Prostate gland (tissue), 2 donors: ENCODE results near the gene RND3. TPM values are rescaled to one million over a fixed set of nuclear protein-coding genes. Genes with fewer than 3 reads are reported as not detected.

Experiments used
- DNase-seq: peaks from one replicate; pipeline ENCODE4 v3.0.0-alpha.2; 2019; ENCODE audit warnings: low spot score
- H3K27ac ChIP-seq, 2 donors: fragments of 200-600 bp; sonication (generic); 2 replicates each; pipeline ENCODE4 v1.5.1; 2017 to 2019
- H3K27me3 ChIP-seq: fragments of 200-600 bp; sonication (generic); replicated peaks from 2 replicates; pipeline ENCODE4 v1.5.1; 2019; ENCODE audit not compliant: insufficient read depth
- H3K36me3 ChIP-seq, 2 donors: fragments of 200-600 bp; sonication (generic); 1 replicate in 1 of 2; 2 replicates in 1 of 2; pipeline versions ENCODE4 v1.5.1 to v1.8.1; 2017 to 2019
- H3K4me1 ChIP-seq: fragments of 200-600 bp; sonication (generic); replicated peaks from 2 replicates; pipeline ENCODE4 v1.5.1; 2019
- H3K4me3 ChIP-seq, 2 donors: fragments of 200-600 bp; sonication (generic); 2 replicates each; pipeline ENCODE4 v1.5.1; 2017 to 2019
- H3K9me3 ChIP-seq: fragments of 200-600 bp; sonication (generic); 2 replicates; pipeline ENCODE4 v1.5.1; 2017
- CTCF ChIP-seq, 4 experiments: fragments of 200-600 bp in 2 of 4; fragments of 450-650 bp in 2 of 4; sonication (generic) in 2 of 4; IDR thresholded peaks; 1 replicate in 3 of 4; 2 replicates in 1 of 4; pipeline ENCODE4 v1.5.1; 2016 to 2019; ENCODE audit warnings: antibody characterized with exemption in 4 of 4, mild to moderate bottlenecking in 2 of 4, moderate library complexity in 2 of 4
- POLR2A ChIP-seq: fragments of 450-650 bp; IDR thresholded peaks from one replicate; pipeline ENCODE4 v1.6.1; 2016; ENCODE audit warnings: antibody characterized with exemption, mild to moderate bottlenecking
- POLR2AphosphoS5 ChIP-seq: sonication (generic); formaldehyde crosslinking; IDR thresholded peaks from one replicate; pipeline ENCODE4 v1.6.1; 2017; ENCODE audit warnings: antibody characterized with exemption
- WGBS: methylation state at CpG from one replicate; pipeline ENCODE4 v1.1.5; 2018; 5-methylcytosine and 5-hydroxymethylcytosine counted together
- intact Hi-C: fragments of 100-400 bp; cut with DNase I; formaldehyde crosslinking; loops from one replicate; pipeline ENCODE4 v1.14.2; 2022
- total RNA-seq, 2 donors: library from RNA; depleted of rRNA; stranded (reverse); fragments of >200 nt; gene quantifications; one replicate each; pipeline ENCODE4 v1.1.0, GENCODE V29; 2016

The RND3 gene
- 10 to 100 TPM; 26.2 to 54.7 TPM for total RNA-seq

GRCh38 chr2:150487537-150488429, at the start of gene RND3:
RND3 (minus strand) TSS chr2:150487667; CDS start chr2:150487417, 250 bp downstream.
- Histone ChIP-seq H3K4me3 (peak within 1 kb of the TSS; percentile 53 to 61), H3K36me3 (no peaks in the 10 kb centered on the region), H3K27ac (peak within 1 kb of the TSS; percentile 86 to 89), H3K9me3 (no peaks in the 10 kb centered on the region), H3K27me3 (no peaks in the 10 kb centered on the region), H3K4me1 (no peaks in the 10 kb centered on the region)
- peak; percentile 80 to 92 (median 90) for TF ChIP-seq CTCF (IDR thresholded peaks at IDR 0.05)
- peak; percentile 98 for TF ChIP-seq POLR2AphosphoS5
- TF ChIP-seq POLR2A: peak; percentile 90
- intact Hi-C loops: loop anchor here (1.0 to 10.0 kb wide), 6 partner anchors 125 to 890 kb away; no protein-coding TSS in a partner anchor
- WGBS: 15% methylated on average over 24 of the region's 24 CpGs
- peak; percentile 99 for DNase-seq

GRCh38 chr2:150535176-150535575, 47.7 kb upstream of the RND3 start:
- no peak for DNase-seq
- no peak overlapping the region for H3K4me3 ChIP-seq
- WGBS: 62% methylated on average over 1 of the region's 1 CpG
- TF ChIP-seq POLR2A (no peak), POLR2AphosphoS5 (no peak), CTCF (IDR thresholded peaks at IDR 0.05) (no peak)
- H3K36me3 ChIP-seq: no peaks in the 10 kb centered on the region
- H3K27me3 ChIP-seq: no peaks in the 10 kb centered on the region
- no peak overlapping the region for H3K27ac ChIP-seq
- H3K9me3 ChIP-seq: no peaks in the 10 kb centered on the region
- no peaks in the 10 kb centered on the region for H3K4me1 ChIP-seq
- intact Hi-C loops: no loop called here

- TF ChIP-seq CTCF (IDR thresholded peaks at IDR 0.05) (no peak), POLR2A (no peak), POLR2AphosphoS5 (no peak)
- 48% methylated on average over 1 of the region's 1 CpG for WGBS
- Histone ChIP-seq H3K27me3 (no peaks in the 10 kb centered on the region), H3K9me3 (no peaks in the 10 kb centered on the region), H3K27ac (no peak overlapping the region), H3K36me3 (no peaks in the 10 kb centered on the region), H3K4me1 (no peaks in the 10 kb centered on the region), H3K4me3 (no peak overlapping the region)
- no peak for DNase-seq
- intact Hi-C loops: no loop called here
Measured at GRCh38 chr2:150532879-150533278, 45.4 kb upstream of the RND3 start.

- DNase-seq: no peak
- WGBS: 89% methylated on average over 5 of the region's 5 CpGs
- Histone ChIP-seq H3K27me3 (no peaks in the 10 kb centered on the region), H3K4me1 (no peaks in the 10 kb centered on the region), H3K4me3 (no peak overlapping the region), H3K9me3 (no peaks in the 10 kb centered on the region), H3K36me3 (no peaks in the 10 kb centered on the region), H3K27ac (no peak overlapping the region)
- TF ChIP-seq POLR2A: no peak
- TF ChIP-seq CTCF (IDR thresholded peaks at IDR 0.05): no peak
- TF ChIP-seq POLR2AphosphoS5: no peak
- intact Hi-C loops: no loop called here
Measured at GRCh38 chr2:150532020-150532419, 44.6 kb upstream of the RND3 start.

- H3K4me1 ChIP-seq: no peaks in the 10 kb centered on the region
- no peak overlapping the region for H3K27ac ChIP-seq
- H3K4me3 ChIP-seq: no peak overlapping the region
- WGBS: 88% methylated on average over 2 of the region's 2 CpGs
- intact Hi-C loops: no loop called here
- TF ChIP-seq POLR2AphosphoS5 (no peak), CTCF (IDR thresholded peaks at IDR 0.05) (no peak), POLR2A (no peak)
- DNase-seq: no peak
- H3K27me3 ChIP-seq: no peaks in the 10 kb centered on the region
- no peaks in the 10 kb centered on the region for H3K36me3 ChIP-seq
- H3K9me3 ChIP-seq: no peaks in the 10 kb centered on the region
Measured at GRCh38 chr2:150531591-150531990, 44.1 kb upstream of the RND3 start.
